Chondrocyte (in vitro differentiated cells): Measurements from ENCODE around the gene DCBLD1. TPM values are rescaled to one million over a fixed set of nuclear protein-coding genes. Genes with fewer than 3 reads are reported as not detected.

ENCODE experiments used
- DNase-seq: peaks from one replicate; pipeline ENCODE4 v3.0.0; 2021; ENCODE audit warnings: mixed read lengths, low spot score
- H3K27ac Mint-ChIP-seq: one replicate; pipeline ENCODE4 v1.8.0; 2021; ENCODE audit warnings: mild to moderate bottlenecking, moderate library complexity, mixed read lengths; ENCODE audit not compliant: unreplicated experiment
- H3K27me3 Mint-ChIP-seq: 2 replicates; pipeline ENCODE4 v1.8.0; 2021; ENCODE audit warnings: low read depth, mixed read lengths
- H3K36me3 Mint-ChIP-seq: 2 replicates; pipeline ENCODE4 v1.8.0; 2021; ENCODE audit warnings: low read depth, mixed read lengths
- H3K4me1 Mint-ChIP-seq: 2 replicates; pipeline ENCODE4 v1.8.0; 2021; ENCODE audit warnings: low read depth, mild to moderate bottlenecking, mixed read lengths
- H3K4me3 Mint-ChIP-seq: one replicate; pipeline ENCODE4 v1.8.0; 2021; ENCODE audit warnings: mild to moderate bottlenecking, moderate library complexity, mixed read lengths; ENCODE audit not compliant: unreplicated experiment
- H3K9me3 Mint-ChIP-seq: 2 replicates; pipeline ENCODE4 v1.8.0; 2021; ENCODE audit warnings: low read depth, mixed read lengths
- total RNA-seq: library from RNA; stranded (reverse); gene quantifications from 3 replicates; pipeline ENCODE4 v1.2.1, GENCODE V29; 2021
- TF ChIP-seq, protein P1 (sequence below): fragments of 200-600 bp; sonication (generic); IDR thresholded peaks from 2 replicates; pipeline ENCODE4 v1.5.0; 2021; ENCODE audit warnings: antibody characterized with exemption, mild to moderate bottlenecking, moderate library complexity

The DCBLD1 gene
- total RNA-seq, 1 donor from 2014 or later: 39.3 TPM

DNA sequence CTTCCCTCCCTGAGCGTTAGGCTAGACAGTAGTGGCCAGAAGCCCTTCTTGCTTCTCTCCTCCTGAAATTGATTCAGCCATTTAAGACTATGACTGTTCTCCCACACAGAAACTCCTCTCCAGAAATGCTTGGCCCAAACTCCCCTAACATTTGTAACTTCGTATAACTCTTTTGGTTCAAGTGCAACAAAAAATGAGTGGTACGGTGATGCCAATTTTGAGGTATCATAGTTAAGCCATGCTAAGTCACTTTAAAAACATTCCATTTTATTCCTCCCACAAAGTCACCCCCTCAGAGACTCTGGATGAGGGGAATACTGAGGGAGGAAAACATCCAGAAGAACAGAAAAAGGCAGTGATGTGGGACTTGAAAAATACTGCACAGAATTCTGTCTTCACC is 35.6 kb upstream of the DCBLD1 start:
- TF ChIP-seq, protein P1, sequence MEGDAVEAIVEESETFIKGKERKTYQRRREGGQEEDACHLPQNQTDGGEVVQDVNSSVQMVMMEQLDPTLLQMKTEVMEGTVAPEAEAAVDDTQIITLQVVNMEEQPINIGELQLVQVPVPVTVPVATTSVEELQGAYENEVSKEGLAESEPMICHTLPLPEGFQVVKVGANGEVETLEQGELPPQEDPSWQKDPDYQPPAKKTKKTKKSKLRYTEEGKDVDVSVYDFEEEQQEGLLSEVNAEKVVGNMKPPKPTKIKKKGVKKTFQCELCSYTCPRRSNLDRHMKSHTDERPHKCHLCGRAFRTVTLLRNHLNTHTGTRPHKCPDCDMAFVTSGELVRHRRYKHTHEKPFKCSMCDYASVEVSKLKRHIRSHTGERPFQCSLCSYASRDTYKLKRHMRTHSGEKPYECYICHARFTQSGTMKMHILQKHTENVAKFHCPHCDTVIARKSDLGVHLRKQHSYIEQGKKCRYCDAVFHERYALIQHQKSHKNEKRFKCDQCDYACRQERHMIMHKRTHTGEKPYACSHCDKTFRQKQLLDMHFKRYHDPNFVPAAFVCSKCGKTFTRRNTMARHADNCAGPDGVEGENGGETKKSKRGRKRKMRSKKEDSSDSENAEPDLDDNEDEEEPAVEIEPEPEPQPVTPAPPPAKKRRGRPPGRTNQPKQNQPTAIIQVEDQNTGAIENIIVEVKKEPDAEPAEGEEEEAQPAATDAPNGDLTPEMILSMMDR: no peak
- H3K27ac Mint-ChIP-seq: peak overlapping the region; percentile 33
- H3K27me3 Mint-ChIP-seq: no peaks in the 10 kb centered on the region
- no peaks in the 10 kb centered on the region for H3K36me3 Mint-ChIP-seq
- H3K9me3 Mint-ChIP-seq: no peaks in the 10 kb centered on the region
- peaks cover 50% of the 10 kb centered on the region for H3K4me1 Mint-ChIP-seq
- H3K4me3 Mint-ChIP-seq: peak overlapping the region; percentile 19
- no peak for DNase-seq

DNA sequence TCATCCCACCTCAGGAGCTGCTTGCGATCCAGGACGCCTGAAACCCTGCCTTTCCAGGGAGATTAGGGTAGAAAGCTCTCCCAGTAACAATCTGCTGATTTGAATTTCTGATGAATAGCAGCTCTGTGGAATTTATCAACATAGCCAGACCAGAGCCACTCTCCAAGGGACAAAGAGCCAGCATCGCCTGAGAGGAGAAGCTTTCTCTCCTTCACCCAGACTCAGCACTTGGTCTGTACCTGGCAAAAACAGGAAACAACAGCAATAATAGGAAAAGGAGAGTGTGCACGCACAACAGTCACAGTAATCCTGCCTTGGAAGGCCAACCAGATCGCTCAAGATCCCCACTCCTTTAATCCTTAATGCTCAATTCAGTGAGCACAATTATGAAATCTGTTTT is 34.5 kb upstream of the DCBLD1 start:
- Mint-ChIP-seq H3K4me1 (peaks cover 47% of the 10 kb centered on the region), H3K9me3 (no peaks in the 10 kb centered on the region), H3K27me3 (no peaks in the 10 kb centered on the region), H3K4me3 (no peak overlapping the region), H3K27ac (peak overlapping the region; percentile 95), H3K36me3 (no peaks in the 10 kb centered on the region)
- no peak for DNase-seq
- TF ChIP-seq, protein P1: no peak

DNA sequence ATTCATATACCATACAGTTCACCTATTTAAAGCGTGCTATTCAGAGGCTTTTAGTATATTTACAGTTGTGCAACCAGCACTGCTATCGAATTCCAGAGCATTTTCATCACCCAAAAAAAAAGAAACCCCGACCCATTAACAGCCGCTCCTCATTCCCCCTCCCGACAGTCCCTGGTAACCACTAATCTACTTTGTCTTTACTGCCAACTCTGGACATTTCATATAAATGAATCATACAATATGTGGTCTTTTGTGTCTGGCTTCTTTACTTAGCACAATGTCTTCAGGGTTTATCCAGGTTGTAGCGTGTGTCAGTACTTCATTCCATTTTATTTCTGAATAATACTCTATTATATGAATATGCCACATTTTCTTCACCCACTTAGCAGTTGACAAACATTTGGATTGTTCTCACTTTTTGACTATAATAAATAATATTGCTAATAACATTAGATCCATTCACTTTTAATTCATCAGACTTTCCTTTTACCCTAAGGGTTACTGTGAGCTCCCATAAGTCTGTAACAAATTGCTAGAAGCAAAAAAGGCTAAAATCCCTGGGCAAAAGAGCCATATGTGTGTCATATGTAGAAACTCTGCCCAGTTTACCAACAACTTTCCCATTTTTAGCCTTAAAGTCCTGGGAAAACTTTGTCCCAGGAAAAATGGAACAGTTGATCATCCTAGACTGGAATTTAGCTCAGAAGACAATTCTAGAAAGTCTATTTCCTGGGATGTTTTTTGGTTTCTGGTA is 33.6 kb upstream of the DCBLD1 start:
- Mint-ChIP-seq H3K36me3 (no peaks in the 10 kb centered on the region), H3K27ac (peak overlapping the region; percentile 95), H3K27me3 (no peaks in the 10 kb centered on the region), H3K4me3 (peak overlapping the region; percentile 55), H3K9me3 (no peaks in the 10 kb centered on the region), H3K4me1 (peaks cover 47% of the 10 kb centered on the region)
- TF ChIP-seq, protein P1: no peak
- DNase-seq: no peak

- Mint-ChIP-seq H3K36me3 (no peaks in the 10 kb centered on the region), H3K9me3 (no peaks in the 10 kb centered on the region), H3K27ac (peak overlapping the region; percentile 95), H3K4me1 (peaks cover 47% of the 10 kb centered on the region), H3K4me3 (peak overlapping the region; percentile 59), H3K27me3 (no peaks in the 10 kb centered on the region)
- no peak for DNase-seq
- TF ChIP-seq, protein P1: peak; percentile 98
Observed at GRCh38 chr6:117449549-117450439, 32.7 kb upstream of the DCBLD1 start.

- Mint-ChIP-seq H3K4me1 (peaks cover 45% of the 10 kb centered on the region), H3K4me3 (no peak overlapping the region)
- TF ChIP-seq, protein P1: no peak
Observed at GRCh38 chr6:117451671-117452070, 30.8 kb upstream of the DCBLD1 start.

More at GRCh38 chr6:117451671-117452070, 30.8 kb upstream of the DCBLD1 start:
- Mint-ChIP-seq H3K27ac (no peak overlapping the region), H3K27me3 (no peaks in the 10 kb centered on the region), H3K36me3 (no peaks in the 10 kb centered on the region), H3K9me3 (no peaks in the 10 kb centered on the region)
- DNase-seq: no peak
